SKM-1 treated with dmso at 0.1 percent for 144 hours (cell line): ENCODE results near the gene SMU1.

Experiments
- DNase-seq: peaks from one replicate; lab custom pipeline; 2025; ENCODE audit not compliant: unreplicated experiment; lab: John Stamatoyannopoulos, UW

SMU1 gene

DNA sequence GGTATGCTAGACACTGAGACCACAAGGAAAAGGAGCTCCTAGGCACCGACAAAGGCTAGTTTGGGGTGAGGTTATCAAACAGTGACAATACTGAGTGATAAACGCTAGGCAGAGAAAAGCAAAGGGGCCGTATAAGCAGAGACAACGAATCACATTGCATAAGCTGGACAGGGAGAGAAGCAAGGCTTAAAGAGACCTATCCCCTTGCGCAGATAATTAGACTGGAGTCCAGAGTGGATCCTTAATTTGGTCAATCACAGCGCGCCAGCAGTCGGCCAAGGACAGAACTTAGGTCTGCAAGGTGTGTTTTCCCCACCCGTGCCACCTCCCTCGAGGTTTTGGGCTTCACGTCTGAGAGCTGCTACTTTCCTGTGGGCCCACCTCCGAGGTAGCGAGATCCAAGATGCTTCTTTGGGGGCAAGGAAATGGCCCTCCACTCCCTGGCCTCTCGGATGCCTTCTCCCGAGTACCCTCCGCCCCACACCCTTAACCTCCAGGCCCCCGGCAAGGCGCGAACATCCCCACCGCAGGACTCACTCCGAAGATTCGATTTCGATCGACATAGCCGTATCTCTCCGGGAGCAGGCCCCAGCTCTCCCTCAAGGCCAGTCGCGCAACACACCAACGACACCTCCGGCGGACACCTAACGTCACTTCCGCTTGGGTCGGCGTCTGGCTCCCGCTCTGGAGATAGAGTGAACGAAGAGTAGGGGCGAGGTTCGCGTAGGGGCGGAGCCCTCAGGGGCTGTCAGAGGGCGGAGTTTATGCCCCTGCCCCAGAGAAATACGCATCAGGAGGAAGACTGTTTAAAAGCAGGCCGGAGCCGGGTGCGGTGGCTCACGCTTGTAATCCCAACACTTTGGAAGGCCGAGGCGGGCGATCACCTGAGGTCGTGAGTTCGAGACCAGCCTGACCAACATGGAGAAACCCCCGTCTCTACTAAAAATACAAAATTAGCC lies at the start of gene SMU1:
Gene SMU1 (minus strand): TSS at position 629 of the 959 bp plus-strand sequence. CDS start 66 bp downstream, at position 563.
- DNase-seq: peak; percentile 99

DNA sequence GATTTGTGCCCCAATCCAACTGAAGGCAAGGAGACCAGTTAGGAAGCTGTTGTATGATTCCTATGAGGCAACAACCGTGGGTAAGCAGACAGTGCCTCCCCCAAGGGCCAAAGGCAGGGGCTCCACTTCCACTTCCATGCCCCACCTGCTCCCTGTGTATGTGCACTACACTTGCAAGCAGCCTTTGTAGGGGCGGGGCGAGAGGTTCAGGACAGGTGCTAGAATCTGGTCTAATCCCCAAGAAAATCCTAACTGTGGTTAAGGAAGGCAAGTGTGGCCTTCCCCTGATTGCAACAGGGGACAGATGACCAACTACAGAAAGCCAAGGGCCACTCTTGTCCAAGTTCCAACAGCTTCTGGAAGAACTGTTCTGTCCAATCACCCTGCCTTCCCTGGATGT lies 49.0 kb upstream of the SMU1 start:
- no peak for DNase-seq

DNA sequence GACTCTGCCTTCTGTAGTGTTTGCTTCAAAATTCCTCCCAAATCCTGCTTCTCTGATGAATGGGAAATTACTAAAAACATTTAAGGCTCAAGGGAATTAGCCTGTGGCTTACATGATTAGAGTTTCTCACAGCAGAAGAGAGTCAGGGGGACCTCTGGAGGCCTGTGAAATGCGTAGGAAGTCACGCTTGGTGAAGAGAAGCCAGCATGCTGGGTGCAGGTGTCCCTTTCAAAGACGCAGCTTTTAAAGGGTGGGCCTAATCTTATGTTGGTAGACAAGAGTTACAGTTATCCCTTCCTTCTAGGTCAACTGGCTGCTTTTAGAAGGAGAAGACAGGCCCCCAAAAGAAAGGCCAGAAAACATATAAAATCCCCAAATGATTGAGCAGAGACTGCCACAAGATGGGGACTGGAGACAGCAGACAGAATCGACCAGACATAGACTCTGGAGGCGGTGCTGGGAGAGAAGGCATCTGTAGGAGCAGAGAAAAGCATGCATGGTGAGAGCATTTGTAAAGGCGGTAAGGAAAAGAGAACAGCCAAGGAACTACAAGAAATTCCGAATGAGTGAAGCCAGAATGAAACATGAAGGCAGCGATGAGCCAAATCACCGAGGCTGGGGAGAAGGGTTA lies 48.4 kb upstream of the SMU1 start:
- DNase-seq: no peak

DNA sequence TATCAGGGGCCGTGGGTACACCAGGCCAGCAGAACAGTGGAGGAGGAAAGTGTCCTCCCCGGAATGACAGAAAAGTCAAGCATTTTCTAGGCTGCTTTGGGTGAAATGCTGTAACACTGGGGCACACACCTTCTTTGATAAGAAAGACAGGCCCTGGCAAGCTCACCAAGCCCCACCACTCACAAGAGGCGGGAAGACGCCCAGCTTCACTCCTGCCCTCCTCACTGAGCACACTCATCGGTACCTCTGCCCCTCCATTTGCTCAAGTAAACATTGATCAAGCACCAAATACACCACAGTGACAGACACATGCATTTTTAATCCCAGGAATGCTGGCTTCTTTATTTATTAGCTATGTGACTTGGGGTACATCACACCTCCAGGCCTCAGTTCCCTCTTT lies 47.6 kb upstream of the SMU1 start:
- DNase-seq: no peak

DNA sequence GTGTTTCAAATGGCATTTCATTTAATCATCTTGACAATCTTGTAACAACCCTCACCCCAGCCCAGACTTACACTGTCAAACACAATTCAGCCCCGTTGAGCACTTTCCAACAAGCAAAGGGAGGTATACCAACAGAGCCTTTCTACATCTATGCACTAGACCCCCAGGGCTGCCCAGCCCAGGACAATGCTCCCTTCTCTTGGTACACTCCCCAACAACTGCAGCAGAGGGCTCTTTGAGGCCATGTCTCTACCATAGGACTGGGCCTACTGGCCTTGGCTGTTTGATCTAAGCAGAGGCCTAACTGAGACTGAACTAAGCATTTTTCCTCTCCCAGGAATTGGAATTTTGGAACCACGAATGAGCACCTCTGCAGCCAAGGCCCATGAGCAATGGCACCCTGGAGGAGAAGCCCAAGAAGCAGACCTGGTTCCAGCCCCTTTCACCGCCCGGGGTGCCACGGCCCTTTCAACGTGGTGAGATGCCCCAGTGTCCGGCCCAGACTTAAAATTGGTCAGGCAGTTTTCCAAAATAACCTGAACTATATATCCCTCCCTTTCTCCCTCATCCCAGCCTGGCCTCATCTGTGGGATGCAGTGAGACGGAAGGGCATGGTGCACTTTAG lies 47.0 kb upstream of the SMU1 start:
- no peak for DNase-seq

DNA sequence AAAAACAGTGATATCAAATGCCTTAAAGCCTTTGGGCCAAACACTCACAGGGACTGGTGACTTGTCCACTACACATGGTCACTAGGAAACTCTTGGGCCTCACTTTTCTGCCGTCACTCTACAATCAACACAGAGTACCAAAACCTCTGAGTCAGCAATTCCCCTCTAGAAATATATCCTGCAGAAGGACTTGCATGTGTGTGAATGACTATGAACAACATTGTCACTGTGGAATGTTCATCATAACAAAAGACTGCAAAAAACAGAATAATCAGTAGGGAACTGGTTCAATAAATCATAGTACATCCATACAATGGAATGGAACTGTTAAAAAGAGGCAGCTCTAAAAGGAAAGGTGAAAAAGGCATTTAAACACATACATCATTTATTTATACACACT lies 44.1 kb upstream of the SMU1 start:
- DNase-seq: no peak

DNA sequence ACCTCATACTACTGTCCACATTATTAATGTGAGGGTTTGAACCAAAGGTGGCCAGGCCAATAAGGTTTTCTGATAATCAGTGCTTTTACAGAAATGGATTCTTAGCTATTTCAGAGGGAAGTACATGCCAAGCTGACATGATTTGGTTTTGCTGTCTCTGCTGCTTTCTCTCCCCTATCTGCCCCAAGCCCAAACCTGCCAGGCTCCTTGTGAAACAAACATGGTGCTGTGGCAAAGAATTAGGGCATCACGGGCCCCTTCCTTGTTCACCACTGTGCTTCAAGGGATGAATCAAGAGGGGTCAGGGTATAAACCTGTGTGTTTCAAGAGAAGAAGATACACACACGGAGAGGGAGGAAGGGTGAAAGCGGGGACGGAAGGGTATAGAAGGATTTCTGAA lies 41.3 kb upstream of the SMU1 start:
- DNase-seq: no peak

DNA sequence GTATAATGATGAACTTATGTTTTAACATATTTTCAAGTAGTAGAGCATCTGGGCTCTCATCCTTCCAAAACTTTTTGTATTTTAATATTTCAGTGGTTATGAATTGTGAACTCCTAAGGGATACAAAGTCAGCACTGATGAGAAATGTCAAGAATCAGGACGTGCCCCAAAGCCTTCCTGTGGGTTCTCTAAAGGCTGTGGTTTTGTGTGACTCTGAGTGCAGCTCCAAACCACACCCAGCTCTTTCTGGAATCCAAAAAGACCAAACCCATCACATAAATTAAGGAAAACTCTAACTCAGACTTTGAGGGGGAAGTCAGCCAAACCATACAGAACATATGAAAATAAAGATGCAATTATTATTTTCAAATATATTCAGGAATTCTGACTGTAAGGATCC lies 40.8 kb upstream of the SMU1 start:
- no peak for DNase-seq

DNA sequence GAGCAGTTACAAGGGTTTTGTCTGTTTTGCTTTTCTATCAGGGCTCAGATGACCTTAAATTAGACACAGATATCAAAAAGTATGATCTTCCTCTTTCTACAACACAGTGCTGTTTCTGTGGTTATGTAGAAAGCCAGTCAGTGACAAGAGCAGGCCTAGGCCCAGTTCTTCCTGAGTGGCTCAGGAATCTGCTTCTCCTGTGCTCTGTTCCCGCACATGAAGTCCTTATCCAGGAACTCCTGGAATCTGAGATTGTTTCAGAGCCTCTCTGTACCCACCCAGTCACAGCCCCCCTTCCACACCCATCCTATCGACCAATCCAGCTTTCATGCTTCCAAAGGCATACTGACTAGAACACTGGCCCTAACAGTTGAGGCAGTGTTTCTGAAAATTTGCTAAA lies 40.4 kb upstream of the SMU1 start:
- DNase-seq: peak; percentile 25

DNA sequence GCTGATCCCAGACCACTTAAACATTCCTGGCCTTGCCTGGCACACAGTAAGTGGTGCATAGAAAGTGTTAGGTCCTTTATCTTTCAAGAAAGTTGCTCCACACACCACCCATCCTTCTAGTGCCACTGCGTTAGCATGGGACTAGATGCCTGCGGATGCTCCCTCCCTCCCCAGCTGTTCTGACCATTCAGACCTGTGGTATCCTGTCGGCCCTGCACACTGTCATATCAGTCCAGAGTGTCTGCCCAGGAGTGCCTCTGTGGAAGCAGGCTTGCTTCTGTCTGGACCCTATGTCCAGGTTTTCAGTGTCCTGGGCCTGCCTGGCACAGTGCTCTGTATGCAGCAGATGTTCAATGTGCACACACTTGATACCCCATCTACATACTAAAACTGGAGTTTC lies 38.3 kb upstream of the SMU1 start:
- no peak for DNase-seq

DNA sequence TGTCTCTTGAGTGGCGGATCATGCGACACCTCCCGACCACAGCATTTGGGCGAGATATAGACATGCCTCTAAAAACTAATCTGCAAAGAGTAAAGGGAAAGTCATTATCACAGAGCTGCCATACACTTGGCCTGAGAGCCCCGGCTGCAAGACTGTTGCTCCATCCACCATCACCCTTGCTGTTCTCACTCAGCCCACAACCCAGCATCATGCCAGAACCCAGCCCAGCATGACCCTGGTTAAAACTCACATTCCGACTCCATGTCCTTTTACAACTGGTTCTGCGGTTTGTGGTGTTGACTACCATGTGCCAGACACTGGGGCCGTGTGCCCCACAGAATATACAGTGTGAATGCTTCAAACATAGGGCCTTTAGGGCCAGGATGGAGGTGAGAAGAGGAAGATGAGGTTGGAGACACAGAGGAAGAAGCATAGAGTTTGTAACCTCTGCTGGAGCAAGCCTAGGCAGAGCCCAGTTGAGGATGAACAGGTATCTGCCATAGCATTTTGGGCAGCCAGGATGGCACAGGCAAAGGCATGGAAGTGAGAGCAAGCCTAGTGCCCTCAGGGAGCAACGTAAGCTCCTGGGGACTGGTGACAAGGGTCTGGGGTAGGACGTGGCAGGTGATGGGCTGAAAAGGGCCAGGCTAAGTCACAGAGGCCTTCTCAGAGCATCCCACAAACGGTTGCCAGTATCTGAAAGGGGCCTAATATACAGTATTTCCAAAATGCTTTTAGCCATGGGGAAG lies 37.5 kb upstream of the SMU1 start:
- no peak for DNase-seq

DNA sequence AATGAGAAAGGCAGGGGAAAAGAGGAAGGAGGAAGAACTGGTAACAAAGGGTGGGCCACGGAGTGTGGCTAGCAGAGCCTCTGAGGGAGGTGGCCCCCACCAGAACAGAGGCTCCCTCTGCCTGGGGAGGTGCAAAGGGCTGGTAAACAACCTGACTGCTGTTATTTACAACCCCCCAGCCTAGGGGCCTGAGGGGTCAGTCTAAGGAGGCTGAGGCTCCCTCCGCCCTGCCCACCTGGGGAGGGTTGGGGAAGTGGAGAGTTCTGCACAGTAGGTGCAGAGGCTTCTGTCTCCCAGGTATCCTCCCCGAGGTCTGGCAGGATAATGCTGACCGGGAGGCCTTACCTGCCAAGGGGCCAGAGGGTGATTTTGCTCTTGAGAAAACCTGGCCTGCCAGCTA lies 35.6 kb upstream of the SMU1 start:
- no peak for DNase-seq

DNA sequence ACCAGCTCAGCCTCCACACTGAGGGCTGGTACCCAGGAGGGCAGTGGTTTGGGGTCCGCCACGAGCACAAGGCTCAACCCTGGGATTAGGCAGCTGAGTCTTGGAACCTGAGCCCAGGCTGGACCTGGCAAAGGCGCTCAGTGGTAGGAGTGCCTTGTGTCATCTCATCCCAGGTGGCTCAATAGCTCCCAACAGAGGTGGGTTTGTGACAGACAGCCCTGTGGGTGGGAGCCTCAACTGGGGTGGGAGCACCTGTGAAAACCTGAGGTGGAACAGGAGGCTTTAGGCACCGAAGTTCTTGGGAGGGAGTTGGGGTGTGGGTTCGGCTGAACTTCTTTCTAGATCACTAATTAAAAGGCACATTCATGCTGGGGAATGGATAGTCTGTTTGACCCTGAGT lies 35.2 kb upstream of the SMU1 start:
- no peak for DNase-seq

DNA sequence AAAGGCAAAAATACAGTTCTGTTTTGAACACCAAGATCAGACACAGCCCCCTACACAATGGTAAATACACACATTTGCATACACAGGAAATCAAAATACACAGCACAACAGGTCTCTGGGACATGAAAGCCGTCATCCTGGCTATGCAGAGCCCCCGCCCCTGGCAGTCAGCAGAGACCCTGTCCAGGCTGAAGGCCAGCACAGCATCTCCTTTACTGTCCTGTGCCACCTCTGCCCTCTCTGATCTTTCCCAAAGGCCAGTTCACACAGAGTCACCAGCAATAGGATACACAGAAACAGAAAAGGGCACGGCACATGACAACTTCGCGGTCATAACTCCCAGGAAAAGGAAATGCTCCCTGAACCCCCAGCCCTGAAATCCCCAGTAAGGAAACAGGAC lies 34.2 kb upstream of the SMU1 start:
- DNase-seq: no peak

DNA sequence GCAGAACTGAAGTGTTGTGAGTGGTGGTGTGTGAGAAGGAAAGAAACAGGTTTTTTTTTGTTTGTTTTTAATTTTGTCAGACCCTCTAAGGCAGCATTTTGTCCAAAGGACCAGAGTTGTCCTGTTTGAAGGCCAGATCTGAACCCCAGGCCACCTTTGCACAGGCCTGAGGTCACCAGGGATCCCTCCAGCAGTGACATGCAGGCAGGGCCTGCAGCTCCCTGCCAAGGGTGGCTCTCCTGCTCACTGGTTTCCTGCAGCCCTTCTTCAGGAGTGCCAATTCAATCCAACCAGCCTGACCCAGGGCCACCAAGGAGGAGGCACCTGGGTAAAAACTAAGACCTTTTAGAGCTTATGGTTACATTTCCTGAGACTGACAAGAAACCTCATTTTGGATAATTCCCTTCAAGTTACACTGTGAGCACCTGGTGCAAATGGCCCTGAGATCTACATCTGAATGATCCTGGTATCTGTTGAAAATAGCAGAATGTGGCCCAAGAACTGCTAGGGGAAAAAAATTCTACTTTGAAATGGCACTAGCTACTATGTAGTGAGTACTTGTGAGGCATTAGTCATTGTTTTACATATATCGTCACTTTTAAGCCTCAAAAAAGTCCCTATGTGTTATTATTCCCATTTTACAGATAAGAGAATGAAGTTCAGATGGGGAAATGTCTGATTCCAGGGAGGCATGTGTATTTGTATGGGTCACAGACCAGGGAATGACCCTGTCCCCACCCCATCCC lies 33.5 kb upstream of the SMU1 start:
- no peak for DNase-seq

DNA sequence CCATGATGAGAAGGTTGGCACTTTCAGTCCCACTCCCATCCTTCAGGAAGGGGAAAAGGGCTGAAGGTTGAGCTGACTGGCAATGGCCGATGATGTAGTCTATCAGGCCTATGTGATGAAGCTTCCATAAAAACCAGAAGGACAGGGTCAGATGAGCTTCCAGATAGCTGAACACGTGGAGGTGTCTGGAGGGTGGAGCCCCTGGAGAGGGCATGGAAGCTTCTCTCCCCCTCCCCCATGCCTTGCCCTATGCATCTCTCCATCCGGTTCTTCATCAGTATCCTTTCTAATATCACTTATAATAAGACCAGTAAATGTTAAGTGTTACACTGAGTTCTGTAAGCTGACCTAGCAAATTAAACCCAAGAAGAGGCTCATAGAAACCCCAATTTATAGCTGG lies 32.6 kb upstream of the SMU1 start:
- no peak for DNase-seq

DNA sequence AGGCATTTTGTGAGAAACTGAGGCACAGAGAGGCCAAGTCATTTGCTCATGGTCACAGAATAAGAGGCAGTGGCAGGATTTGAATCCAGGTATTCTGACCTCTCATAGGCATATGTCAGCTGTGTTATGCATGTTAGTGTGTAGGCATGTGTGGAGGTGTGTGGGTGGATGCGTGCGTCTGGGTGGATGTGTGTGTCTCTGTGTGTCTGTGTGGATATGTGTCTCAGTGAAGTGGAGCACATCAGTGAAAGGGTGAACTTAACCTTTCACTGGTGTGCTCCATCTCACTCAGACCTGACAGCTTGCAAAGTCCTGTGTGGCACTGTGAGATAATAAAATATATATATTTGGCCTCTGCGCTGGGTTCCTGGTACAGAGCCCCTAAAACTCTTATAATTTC lies 32.0 kb upstream of the SMU1 start:
- DNase-seq: no peak

DNA sequence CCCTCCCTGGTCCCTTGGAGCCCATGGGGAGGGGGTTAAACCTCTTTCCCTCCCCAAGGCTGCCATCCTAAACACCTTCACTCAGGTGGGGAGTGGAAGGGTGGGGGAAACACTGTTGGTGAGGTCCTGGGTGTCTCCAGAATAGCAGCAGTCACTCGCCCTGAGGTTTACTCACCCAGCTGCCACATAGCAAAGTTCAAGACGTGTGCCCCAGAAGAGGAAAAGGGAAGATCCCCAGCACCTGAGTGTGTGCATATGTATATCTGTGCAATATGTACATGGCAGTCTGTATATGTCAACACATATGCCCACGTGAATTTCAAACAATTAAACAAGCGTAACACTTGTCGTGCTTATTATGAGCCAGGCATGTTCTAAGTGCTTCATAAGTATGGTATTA lies 31.3 kb upstream of the SMU1 start:
- no peak for DNase-seq

DNA sequence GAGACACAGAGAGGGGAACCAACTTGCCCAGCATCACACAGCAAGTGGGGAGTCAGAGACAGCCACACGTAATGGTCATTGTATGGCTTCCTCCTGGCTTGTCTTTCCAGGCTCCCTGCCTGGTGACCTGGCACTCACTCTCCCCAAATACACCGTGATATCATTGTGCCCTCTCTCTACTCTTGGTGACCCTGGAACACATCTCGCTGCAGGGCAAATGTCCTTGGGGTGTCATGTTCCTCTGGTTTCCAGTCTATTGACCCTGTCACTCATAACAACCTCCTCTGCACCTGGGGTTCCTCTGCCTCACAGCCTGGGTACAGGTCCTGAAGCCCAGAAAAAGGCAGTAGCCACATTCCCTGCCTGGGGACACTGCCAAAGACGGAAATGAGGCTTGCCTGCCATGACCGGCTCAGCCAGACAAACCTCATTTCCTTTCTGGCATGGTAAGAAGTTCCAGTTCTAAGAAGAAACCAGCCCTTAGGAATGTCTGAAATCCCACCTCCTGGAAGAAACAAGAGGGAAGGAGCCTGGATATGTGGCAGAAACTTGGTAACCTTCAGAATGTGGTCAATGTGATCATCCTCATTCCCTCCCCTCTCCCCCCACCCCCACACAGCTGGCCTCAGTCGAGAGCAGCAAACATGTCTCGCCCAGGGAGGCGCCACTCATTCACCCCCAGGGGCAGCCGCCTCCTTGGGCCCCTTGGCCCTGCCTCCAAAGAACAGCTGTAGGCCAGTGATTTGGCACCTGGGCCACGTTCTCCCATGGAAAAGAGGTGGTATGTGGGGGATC lies 30.6 kb upstream of the SMU1 start:
- DNase-seq: no peak

DNA sequence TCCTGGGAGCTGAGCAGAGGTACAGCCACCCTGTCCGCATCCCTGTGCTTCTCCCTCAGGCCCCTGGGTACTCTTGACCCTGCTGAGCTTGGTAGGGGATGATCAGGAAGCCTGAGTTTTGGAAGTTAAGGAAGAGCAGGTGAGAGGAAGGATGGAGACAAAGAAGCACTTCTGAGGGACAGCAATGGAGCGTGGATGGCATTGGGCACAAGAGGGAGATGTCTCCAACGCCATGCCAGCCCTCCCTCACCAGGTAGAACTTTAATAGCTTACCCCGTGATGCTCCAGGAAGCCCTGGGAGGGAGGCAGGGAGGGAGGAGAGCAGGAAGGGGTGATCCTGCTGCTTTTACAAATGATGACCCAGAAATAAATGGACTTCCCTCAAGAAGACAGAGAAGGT lies 29.9 kb upstream of the SMU1 start:
- no peak for DNase-seq
